Measurements from ENCODE around the gene ZNF384. TPM values are rescaled to one million over a fixed set of nuclear protein-coding genes. Genes with fewer than 3 reads are reported as not detected.

ZNF384 gene
- total and polyA plus RNA-seq, 9 donors, result 22.1 to 64.9 (median 58.2) TPM

DNA sequence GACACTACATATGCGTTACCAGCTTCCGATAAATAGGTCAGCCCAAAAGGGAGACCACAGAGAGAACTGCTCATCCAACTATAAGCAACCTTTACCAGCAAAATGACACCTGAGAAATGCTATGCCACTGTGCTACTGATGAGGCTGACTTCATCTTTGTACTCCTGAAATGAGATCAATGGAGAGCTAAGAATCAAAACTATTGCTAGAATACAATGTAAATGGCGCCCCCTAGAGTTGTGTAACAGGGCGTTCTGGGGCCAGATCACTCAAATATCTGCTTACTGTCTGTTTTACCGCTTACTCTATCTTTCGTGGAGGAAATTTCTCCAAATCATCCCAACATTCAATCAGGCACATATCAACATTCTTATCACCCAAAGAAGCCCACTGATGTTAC lies 4.6 kb downstream of the ZNF384 start:
- WGBS, 3 donors, result 29 to 43% (median 33%) methylated on average over 6 of the region's 6 CpGs
- H3K27me3 ChIP-seq, result no peaks in the 10 kb centered on the region
- no peak overlapping the region for H3K4me3 ChIP-seq
- DNase-seq, result no peak
- no peaks in the 10 kb centered on the region for H3K9me3 ChIP-seq
- peaks cover 12% of the 10 kb centered on the region for H3K4me1 ChIP-seq (ENCODE audit: insufficient read depth)
- H3K27ac ChIP-seq, result no peak overlapping the region
- H3K36me3 ChIP-seq, result no peaks in the 10 kb centered on the region
- intact Hi-C loops (cut with DNase I), result loop anchor here in 1 of 4 donors (10.0 kb wide), 1 partner anchor 70 kb away; no protein-coding TSS in a partner anchor
- no peak for TF ChIP-seq EP300 (IDR thresholded peaks at IDR 0.05)
- TF ChIP-seq, protein P1, sequence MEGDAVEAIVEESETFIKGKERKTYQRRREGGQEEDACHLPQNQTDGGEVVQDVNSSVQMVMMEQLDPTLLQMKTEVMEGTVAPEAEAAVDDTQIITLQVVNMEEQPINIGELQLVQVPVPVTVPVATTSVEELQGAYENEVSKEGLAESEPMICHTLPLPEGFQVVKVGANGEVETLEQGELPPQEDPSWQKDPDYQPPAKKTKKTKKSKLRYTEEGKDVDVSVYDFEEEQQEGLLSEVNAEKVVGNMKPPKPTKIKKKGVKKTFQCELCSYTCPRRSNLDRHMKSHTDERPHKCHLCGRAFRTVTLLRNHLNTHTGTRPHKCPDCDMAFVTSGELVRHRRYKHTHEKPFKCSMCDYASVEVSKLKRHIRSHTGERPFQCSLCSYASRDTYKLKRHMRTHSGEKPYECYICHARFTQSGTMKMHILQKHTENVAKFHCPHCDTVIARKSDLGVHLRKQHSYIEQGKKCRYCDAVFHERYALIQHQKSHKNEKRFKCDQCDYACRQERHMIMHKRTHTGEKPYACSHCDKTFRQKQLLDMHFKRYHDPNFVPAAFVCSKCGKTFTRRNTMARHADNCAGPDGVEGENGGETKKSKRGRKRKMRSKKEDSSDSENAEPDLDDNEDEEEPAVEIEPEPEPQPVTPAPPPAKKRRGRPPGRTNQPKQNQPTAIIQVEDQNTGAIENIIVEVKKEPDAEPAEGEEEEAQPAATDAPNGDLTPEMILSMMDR (IDR thresholded peaks at IDR 0.05), result peak in 1 of 3 donors; percentile 23

GRCh38 chr12:6676962-6677361 lies 12.2 kb downstream of the ZNF384 start:
- Histone ChIP-seq H3K27me3 (no peaks in the 10 kb centered on the region), H3K4me1 (ENCODE audit: insufficient read depth) (no peaks in the 10 kb centered on the region), H3K9me3 (no peaks in the 10 kb centered on the region), H3K27ac (no peak overlapping the region), H3K36me3 (no peaks in the 10 kb centered on the region), H3K4me3 (no peak overlapping the region)
- TF ChIP-seq, protein P1 (IDR thresholded peaks at IDR 0.05), result no peak
- no peak for TF ChIP-seq POLR2A (IDR thresholded peaks at IDR 0.05)
- TF ChIP-seq EP300 (IDR thresholded peaks at IDR 0.05), result no peak
- WGBS, 3 donors, result 87 to 91% (median 88%) methylated on average over 5 of the region's 5 CpGs
- DNase-seq, result no peak
- intact Hi-C loops (cut with DNase I), result no loop called here

- Histone ChIP-seq H3K9me3 (no peaks in the 10 kb centered on the region), H3K27ac (no peak overlapping the region), H3K36me3 (peaks cover 3% of the 10 kb centered on the region), H3K4me1 (ENCODE audit: insufficient read depth) (no peaks in the 10 kb centered on the region), H3K27me3 (no peaks in the 10 kb centered on the region), H3K4me3 (no peak overlapping the region)
- intact Hi-C loops (cut with DNase I), result no loop called here
- TF ChIP-seq, protein P1 (IDR thresholded peaks at IDR 0.05), result no peak
- no peak for TF ChIP-seq EP300 (IDR thresholded peaks at IDR 0.05)
- TF ChIP-seq POLR2A (IDR thresholded peaks at IDR 0.05), result no peak
- 78 to 84% (median 84%) methylated on average over 18 of the region's 18 CpGs for WGBS, 3 donors
- no peak for DNase-seq
Observed at GRCh38 chr12:6672143-6672542, 17.0 kb downstream of the ZNF384 start.

GRCh38 chr12:6667559-6668210 lies 21.5 kb downstream of the ZNF384 start:
- no peak overlapping the region for H3K4me3 ChIP-seq
- no peak overlapping the region for H3K27ac ChIP-seq
- H3K27me3 ChIP-seq, result no peaks in the 10 kb centered on the region
- peaks cover 1% of the 10 kb centered on the region for H3K4me1 ChIP-seq (ENCODE audit: insufficient read depth)
- TF ChIP-seq POLR2A (IDR thresholded peaks at IDR 0.05) (no peak), EP300 (IDR thresholded peaks at IDR 0.05) (no peak)
- TF ChIP-seq, protein P1 (IDR thresholded peaks at IDR 0.05), result no peak
- intact Hi-C loops (cut with DNase I), result loop anchor here in 2 of 4 donors (2.0 to 10.0 kb wide), 2 partner anchors 21 to 53 kb away; partner anchors contain the start of gene ZNF384 (in 1 of the 2)
- peaks cover 3% of the 10 kb centered on the region for H3K36me3 ChIP-seq
- H3K9me3 ChIP-seq, result no peaks in the 10 kb centered on the region
- WGBS, 3 donors, result 68 to 71% (median 71%) methylated on average over 8 of the region's 8 CpGs
- no peak for DNase-seq

Measured in ovary (tissue), 9 donors.